ENCODE data around the gene PLXDC2. TPM values are rescaled to one million over a fixed set of nuclear protein-coding genes. Genes with fewer than 3 reads are reported as not detected.
"Not testable (repeated sequence)": the region's sequence is repeated elsewhere in the genome, so short reads cannot be mapped to it uniquely, and the experiment has no call there.

The PLXDC2 gene
- total RNA-seq, 1 donor from 2014 or later = 7.8 TPM

- DNase-seq (ENCODE audit: low read depth) = not testable (repeated sequence)
These were observed 375.2 kb downstream of the PLXDC2 start for GRCh38 chr10:20191392-20191791.

DNA sequence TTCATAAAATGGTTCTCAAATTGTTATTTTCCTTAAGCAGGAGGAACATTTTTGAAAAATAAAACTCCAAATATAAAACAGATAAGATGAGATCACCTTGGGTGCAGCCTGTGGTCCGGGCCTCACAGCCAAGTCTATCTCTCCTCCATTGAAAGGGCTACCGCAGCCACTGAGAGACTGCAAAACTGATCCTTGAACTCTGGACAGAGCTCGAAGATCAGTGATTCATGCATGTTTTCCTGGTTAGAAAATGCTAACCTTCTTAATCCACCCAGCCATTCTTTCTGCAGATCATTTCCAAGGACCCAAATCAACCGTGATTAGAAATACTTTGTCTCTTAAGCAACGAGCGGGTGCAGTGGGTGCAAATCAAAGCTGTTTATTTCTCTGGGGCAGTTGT lies 378.8 kb downstream of the PLXDC2 start:
- peak; percentile 65 for DNase-seq (ENCODE audit: low read depth)

DNA sequence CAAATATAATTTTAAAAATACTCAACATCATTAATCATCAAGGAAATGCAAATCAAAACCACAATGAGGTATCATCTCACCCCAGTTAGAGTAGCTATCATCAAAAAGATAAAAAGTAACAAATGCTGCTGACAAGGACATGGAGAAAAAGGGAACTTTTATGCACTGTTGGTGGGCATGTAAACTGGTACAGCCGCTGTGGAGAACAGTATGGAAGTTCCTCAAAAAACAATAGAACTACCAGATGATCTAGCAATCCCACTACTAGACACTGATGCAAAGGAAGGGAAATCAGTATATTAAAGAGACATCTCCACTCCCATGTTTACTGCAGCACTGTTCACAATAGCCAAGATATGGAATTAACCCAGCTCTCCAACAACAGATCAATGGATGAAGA lies 384.5 kb downstream of the PLXDC2 start:
- DNase-seq (ENCODE audit: low read depth) = no peak

DNA sequence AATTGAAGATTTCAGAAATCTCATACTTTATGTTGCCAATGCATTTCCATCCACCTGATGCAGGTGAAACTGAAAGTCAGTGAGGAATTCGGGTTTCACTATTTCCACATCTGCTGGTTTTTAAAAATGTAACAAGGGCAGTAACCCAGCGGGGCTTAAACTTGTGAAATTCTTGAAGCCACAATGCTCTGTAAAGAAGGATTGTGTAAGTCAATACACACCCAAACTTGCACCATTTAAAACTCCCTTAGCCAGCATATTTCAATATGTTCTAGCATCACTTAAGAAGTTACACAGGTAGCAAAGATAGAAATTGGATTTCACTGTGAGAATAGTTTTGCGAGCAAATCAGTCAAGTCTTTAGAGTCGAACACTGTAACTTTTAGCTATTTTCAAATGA lies 386.1 kb downstream of the PLXDC2 start:
- peak; percentile 12 for DNase-seq (ENCODE audit: low read depth)

DNA sequence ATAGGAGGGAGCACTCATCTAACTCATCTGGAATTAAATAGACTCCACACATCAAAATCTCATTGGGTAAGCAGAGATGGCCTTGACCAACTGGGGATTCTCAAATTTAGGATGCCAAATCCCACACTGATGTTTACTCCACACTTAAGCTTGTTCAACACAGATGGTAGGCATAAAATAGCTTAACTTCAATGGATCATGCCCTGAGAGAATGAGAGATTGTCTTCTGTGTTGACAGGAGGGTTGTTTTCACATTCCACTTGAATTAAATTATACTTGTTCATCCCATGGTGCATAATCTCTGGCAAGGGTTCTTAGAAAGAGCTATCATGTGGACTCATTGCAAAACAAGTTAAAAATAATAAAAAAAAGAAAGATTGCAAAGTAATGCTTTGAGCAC lies 391.4 kb downstream of the PLXDC2 start:
- no peak for DNase-seq (ENCODE audit: low read depth)

- not testable (repeated sequence) for DNase-seq (ENCODE audit: low read depth)
These were observed 392.9 kb downstream of the PLXDC2 start for GRCh38 chr10:20209098-20209497.

- no peak for DNase-seq (ENCODE audit: low read depth)
These were observed 399.4 kb downstream of the PLXDC2 start for GRCh38 chr10:20215547-20216152.

GRCh38 chr10:20221356-20221755 lies 405.1 kb downstream of the PLXDC2 start:
- DNase-seq (ENCODE audit: low read depth) = no peak

DNA sequence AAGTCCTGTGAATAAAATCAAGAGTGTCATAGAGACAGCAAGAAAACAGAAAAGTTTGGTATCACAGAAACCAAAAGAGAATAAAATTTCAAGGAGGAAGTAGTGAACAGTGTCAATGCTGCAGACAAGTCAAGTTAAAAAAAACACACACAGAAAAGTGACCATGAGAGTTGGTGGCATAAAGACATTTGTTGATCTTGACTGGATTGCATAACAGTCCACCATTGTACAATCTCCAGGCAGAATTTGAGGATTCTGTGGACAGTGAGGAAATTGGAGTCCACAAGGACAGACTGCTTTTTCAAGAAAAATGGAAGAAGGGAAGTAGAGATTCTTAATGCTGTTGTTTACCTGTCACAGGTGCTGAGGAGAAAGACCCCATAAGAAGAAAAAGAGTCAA lies 412.5 kb downstream of the PLXDC2 start:
- DNase-seq (ENCODE audit: low read depth) = no peak

GRCh38 chr10:20232079-20232705 lies 416.0 kb downstream of the PLXDC2 start:
- no peak for DNase-seq (ENCODE audit: low read depth)

GRCh38 chr10:20233423-20233822 lies 417.2 kb downstream of the PLXDC2 start:
- no peak for DNase-seq (ENCODE audit: low read depth)

DNA sequence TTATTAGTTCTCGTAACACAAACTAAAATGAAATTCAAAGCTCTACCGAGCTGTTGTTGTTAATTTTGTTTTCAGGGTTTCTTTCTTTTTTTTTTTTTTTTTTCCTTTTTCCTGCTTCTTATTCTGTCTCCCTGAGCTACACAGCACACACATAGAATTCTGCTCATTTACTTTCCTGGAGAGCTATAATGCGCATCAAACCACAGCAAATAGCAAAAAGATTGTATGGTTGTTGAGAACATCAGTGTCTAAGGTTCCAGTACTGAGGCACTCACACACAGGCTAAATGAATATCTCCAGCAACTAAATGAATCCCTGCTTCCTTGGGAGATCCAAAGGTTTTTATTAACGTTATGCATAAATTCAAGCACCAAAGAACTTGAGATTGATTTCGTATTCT lies 418.3 kb downstream of the PLXDC2 start:
- no peak for DNase-seq (ENCODE audit: low read depth)

DNA sequence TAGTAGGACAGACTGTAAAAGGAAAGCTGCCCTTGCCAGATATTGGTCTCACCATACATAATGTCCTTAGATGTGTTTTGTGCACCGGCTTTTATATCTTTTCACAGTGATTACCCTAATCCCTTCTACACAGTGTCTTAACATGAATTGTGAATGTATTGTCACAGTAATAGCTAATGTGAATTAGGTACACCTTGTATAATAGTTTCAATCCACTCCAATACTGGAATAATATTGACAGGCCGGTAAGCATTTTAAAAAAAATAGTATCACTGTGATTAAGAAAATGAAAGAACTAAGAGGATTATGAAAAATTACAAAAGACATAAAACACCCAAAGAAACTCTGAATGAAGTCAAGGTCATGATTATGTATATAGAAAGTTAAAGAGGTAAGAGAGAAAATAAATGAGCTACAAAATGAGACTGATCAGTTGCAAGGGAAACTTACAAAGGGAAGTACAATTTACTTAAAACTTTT lies 420.9 kb downstream of the PLXDC2 start:
- no peak for DNase-seq (ENCODE audit: low read depth)

GRCh38 chr10:20237586-20237985 lies 421.4 kb downstream of the PLXDC2 start:
- DNase-seq (ENCODE audit: low read depth) = no peak

- no peak for DNase-seq (ENCODE audit: low read depth)
These were observed 424.4 kb downstream of the PLXDC2 start for GRCh38 chr10:20240643-20241042.

- DNase-seq (ENCODE audit: low read depth) = no peak
These were observed 431.2 kb downstream of the PLXDC2 start for GRCh38 chr10:20247454-20247853.

- no peak for DNase-seq (ENCODE audit: low read depth)
These were observed 431.9 kb downstream of the PLXDC2 start for GRCh38 chr10:20247891-20248708.

DNA sequence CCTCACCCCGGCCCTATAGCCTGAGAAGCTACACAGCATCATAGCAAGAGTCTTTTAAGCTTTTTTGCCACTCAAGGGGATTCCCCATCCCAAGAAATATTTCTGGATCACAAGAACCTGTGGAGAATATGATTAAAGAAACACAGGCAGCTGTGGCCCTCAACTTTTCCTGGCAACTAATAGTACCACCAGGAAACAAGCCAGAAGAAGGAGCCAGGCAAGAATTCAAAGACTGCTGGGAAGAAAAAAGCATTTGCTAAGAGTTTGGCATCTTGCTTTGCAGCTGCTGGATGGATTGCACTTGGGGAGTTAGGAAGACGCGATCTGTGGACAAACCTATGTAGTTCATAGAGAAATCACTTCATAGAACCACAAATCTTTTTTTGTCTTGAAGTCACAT lies 437.8 kb downstream of the PLXDC2 start:
- no peak for DNase-seq (ENCODE audit: low read depth)

- no peak for DNase-seq (ENCODE audit: low read depth)
These were observed 438.3 kb downstream of the PLXDC2 start for GRCh38 chr10:20254497-20254896.

- no peak for DNase-seq (ENCODE audit: low read depth)
These were observed 440.7 kb downstream of the PLXDC2 start for GRCh38 chr10:20256969-20257368.

- peak; percentile 88 for DNase-seq (ENCODE audit: low read depth)
These were observed 441.2 kb downstream of the PLXDC2 start for GRCh38 chr10:20257422-20257821.

- no peak for DNase-seq (ENCODE audit: low read depth)
These were observed 448.9 kb downstream of the PLXDC2 start for GRCh38 chr10:20265146-20265545.

DNA sequence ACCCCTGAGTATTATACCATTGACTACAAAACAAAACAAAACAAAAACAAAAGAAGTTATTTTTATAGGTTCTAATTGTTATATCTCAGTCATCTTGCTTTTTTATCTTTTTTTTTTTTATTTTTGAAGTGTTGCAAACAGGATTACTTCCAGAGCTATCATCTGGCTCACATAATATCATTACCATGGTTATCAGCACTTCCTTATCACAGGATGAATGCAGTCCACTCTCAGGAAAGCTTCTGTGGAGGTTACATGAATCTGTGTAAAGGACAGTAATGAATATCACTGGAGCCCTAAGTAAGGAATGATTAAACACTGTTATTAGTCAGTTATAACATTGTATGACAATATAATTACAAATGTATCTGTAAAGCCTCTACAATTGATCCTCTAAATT lies 451.5 kb downstream of the PLXDC2 start:
- DNase-seq (ENCODE audit: low read depth) = no peak

Data from renal cortical epithelial cell (primary cell).